ENCODE data around the gene ALDH1L1. TPM values are rescaled to one million over a fixed set of nuclear protein-coding genes. Genes with fewer than 3 reads are reported as not detected.

The ALDH1L1 gene
- total and polyA plus RNA-seq, 7 donors, result 12.9 to 121 (median 40.1) TPM

DNA sequence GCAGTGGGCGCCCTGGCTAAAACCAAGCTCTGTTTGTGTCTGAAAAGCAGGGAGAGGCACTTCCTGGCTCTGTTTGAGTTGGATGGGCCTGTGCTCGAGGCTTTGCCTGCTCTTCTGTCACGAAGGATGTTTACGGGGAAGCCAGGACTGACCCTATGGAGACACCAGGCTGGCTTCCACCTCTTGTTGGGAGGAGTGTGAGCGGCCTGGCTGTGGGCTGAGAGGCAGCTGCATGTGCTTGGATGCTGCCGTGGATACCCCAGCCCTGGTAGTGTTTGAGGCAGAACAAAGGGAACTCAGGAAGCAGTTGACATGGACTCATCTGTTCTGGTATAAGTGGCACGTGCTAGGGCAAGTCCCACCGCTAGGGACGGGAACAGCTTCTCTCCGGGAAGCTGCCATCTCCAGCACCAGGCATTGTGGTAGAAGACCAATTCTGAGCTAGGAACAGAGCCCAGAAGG, 78.8 kb downstream of the ALDH1L1 start:
- Histone ChIP-seq H3K4me1 (peaks cover 56% of the 10 kb centered on the region), H3K36me3 (ENCODE audit: insufficient read depth in 1 of 2, low read depth in 1 of 2) (peaks cover 0 to 30% of the 10 kb centered on the region in 2 donors), H3K4me3 (no peak overlapping the region), H3K27ac (peak overlapping the region; percentile 91), H3K27me3 (ENCODE audit: insufficient read depth in 3 of 3, low read length in 2 of 3) (no peaks in the 10 kb centered on the region), H3K9me3 (no peaks in the 10 kb centered on the region)
- ATAC-seq (peak in 2 of 4 donors; percentile 8 to 14), DNase-seq (peak in 1 of 2 donors; percentile 51)
- TF ChIP-seq, protein P1, sequence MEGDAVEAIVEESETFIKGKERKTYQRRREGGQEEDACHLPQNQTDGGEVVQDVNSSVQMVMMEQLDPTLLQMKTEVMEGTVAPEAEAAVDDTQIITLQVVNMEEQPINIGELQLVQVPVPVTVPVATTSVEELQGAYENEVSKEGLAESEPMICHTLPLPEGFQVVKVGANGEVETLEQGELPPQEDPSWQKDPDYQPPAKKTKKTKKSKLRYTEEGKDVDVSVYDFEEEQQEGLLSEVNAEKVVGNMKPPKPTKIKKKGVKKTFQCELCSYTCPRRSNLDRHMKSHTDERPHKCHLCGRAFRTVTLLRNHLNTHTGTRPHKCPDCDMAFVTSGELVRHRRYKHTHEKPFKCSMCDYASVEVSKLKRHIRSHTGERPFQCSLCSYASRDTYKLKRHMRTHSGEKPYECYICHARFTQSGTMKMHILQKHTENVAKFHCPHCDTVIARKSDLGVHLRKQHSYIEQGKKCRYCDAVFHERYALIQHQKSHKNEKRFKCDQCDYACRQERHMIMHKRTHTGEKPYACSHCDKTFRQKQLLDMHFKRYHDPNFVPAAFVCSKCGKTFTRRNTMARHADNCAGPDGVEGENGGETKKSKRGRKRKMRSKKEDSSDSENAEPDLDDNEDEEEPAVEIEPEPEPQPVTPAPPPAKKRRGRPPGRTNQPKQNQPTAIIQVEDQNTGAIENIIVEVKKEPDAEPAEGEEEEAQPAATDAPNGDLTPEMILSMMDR (IDR thresholded peaks at IDR 0.05), result no peak
- intact Hi-C loops (cut with DNase I), result no loop called here
- 55 to 67% (median 63%) methylated on average over 10 of the region's 10 CpGs for WGBS, 3 donors

DNA sequence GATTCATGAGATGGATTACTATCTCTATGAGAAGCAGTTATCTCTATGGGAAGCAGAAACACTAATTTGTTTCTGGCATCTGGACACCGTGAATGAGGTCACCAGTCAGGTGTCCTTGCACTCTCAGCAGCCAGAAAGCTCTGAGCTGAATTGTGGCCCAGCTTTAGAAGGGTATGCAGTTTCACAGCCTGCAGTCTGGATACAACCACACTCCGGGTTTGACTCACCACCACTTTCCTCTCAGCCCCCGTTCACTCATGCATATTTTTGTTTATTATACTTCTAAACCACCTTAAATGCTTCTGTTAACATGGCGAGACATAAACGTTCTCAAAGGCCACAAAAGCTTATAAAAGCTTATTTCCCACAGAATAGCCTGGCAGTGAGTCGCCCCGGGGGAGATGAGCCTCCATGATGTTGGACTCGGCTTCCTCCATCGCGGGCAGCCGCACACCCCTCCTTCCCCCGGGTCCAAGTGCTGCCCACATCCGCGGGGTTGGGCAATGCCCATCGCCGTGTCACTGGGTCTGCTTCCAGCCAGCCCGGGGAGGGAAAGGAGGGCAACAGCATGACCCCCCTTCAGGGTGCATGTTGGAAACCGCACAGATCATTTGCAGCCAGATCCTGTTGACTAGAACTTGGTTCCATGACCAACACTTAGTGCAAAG, 79.6 kb downstream of the ALDH1L1 start:
- intact Hi-C loops (cut with DNase I), result no loop called here
- no peaks in the 10 kb centered on the region for H3K9me3 ChIP-seq
- peaks cover 56% of the 10 kb centered on the region for H3K4me1 ChIP-seq
- ATAC-seq (peak; percentile 63 to 81 (median 75)), DNase-seq (peak; percentile 48 to 63)
- H3K36me3 ChIP-seq (ENCODE audit: insufficient read depth in 1 of 2, low read depth in 1 of 2), result peaks cover 0 to 22% of the 10 kb centered on the region in 2 donors
- 21 to 36% (median 27%) methylated on average over 18 of the region's 18 CpGs for WGBS, 3 donors
- H3K4me3 ChIP-seq, result peak overlapping the region; percentile 48
- TF ChIP-seq, protein P1 (IDR thresholded peaks at IDR 0.05), result no peak
- H3K27ac ChIP-seq, result peak overlapping the region; percentile 91
- H3K27me3 ChIP-seq (ENCODE audit: insufficient read depth in 3 of 3, low read length in 2 of 3), result no peaks in the 10 kb centered on the region

DNA sequence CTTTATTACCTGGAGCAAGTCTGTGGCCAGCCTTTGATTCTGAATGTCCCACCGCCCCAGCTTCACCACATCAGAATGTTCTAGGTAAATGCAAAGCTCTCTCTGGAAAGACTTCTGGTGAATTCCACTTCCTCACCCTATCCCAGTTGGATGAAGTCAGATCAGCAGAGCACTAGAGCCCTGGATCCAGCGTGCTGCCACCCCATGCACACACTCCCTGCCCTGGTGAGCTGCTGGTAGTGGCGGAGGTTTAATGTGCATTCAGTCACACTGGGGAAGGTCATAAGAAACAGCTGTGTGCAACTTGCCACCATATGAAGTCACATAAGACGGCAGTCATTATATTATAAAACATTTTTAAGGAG, 80.1 kb downstream of the ALDH1L1 start:
- Histone ChIP-seq H3K27ac (peak overlapping the region; percentile 91), H3K36me3 (ENCODE audit: insufficient read depth in 1 of 2, low read depth in 1 of 2) (peaks cover 0 to 18% of the 10 kb centered on the region in 2 donors), H3K4me1 (peaks cover 56% of the 10 kb centered on the region), H3K4me3 (peak overlapping the region; percentile 48), H3K27me3 (ENCODE audit: insufficient read depth in 3 of 3, low read length in 2 of 3) (no peaks in the 10 kb centered on the region), H3K9me3 (no peaks in the 10 kb centered on the region)
- WGBS, 3 donors, result 40 to 49% (median 47%) methylated on average over 4 of the region's 4 CpGs
- DNase-seq, result no peak
- peak; percentile 23 to 29 (median 27) for ATAC-seq
- TF ChIP-seq, protein P1 (IDR thresholded peaks at IDR 0.05), result no peak
- intact Hi-C loops (cut with DNase I), result no loop called here

DNA sequence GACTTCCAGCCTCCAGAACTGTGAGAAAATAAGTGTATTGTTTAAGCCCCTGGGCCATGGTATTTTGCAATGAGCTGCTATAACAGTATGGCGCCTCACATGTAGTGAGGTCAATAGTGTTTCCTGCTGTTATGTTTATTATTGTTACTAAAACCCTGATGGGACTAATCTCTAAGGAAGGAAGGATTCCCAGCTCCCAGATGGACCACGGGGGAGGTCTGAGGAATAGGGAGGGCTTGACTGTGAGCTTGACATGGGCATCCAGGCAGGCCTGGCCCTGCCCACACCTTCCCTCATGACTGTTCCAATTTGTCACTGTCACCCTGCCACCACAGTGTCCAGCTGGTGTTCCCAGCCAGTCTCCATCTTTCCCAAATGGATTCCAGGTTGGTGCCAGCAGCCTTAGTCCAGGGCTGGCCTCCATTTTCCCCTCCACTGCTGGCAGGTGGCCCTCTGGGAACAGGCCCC, 82.0 kb downstream of the ALDH1L1 start:
- Histone ChIP-seq H3K27ac (peak overlapping the region; percentile 91), H3K9me3 (no peaks in the 10 kb centered on the region), H3K27me3 (ENCODE audit: insufficient read depth in 3 of 3, low read length in 2 of 3) (no peaks in the 10 kb centered on the region), H3K4me1 (peaks cover 51% of the 10 kb centered on the region), H3K36me3 (ENCODE audit: insufficient read depth in 1 of 2, low read depth in 1 of 2) (peaks cover 0 to 4% of the 10 kb centered on the region in 2 donors), H3K4me3 (no peak overlapping the region)
- WGBS, 3 donors, result 56 to 63% (median 57%) methylated on average over 2 of the region's 2 CpGs
- DNase-seq (peak in 1 of 2 donors; percentile 60), ATAC-seq (peak; percentile 10 to 63 (median 48))
- intact Hi-C loops (cut with DNase I), result no loop called here
- TF ChIP-seq, protein P1 (IDR thresholded peaks at IDR 0.05), result no peak

Measured in psoas muscle (tissue), 8 donors.